Measurements from ENCODE around the gene PRSS21. TPM values are rescaled to one million over a fixed set of nuclear protein-coding genes. Genes with fewer than 3 reads are reported as not detected.

Gene PRSS21
- total RNA-seq, 1 donor from 2014 or later = 17.1 TPM

- ATAC-seq (no peak), DNase-seq (peak; percentile 29)
- Histone ChIP-seq H3K36me3 (no peaks in the 10 kb centered on the region), H3K9me3 (no peaks in the 10 kb centered on the region), H3K4me3 (no peak overlapping the region), H3K27me3 (peaks cover 51% of the 10 kb centered on the region), H3K27ac (no peak overlapping the region), H3K4me1 (peaks cover 6% of the 10 kb centered on the region)
- intact Hi-C loops (cut with DNase I) = no loop called here
- no peak for TF ChIP-seq CTCF (IDR thresholded peaks at IDR 0.05)
Observed at GRCh38 chr16:2787961-2788360, 29.1 kb upstream of the PRSS21 start.

- TF ChIP-seq CTCF (IDR thresholded peaks at IDR 0.05) = no peak
- Histone ChIP-seq H3K27ac (no peak overlapping the region), H3K4me3 (no peak overlapping the region), H3K4me1 (no peaks in the 10 kb centered on the region), H3K27me3 (peaks cover 42% of the 10 kb centered on the region), H3K36me3 (no peaks in the 10 kb centered on the region), H3K9me3 (no peaks in the 10 kb centered on the region)
- intact Hi-C loops (cut with DNase I) = no loop called here
- ATAC-seq (no peak), DNase-seq (peak; percentile 40)
Observed at GRCh38 chr16:2790631-2791030, 26.4 kb upstream of the PRSS21 start.

GRCh38 chr16:2791174-2791573, 25.9 kb upstream of the PRSS21 start:
- H3K4me1 ChIP-seq = no peaks in the 10 kb centered on the region
- intact Hi-C loops (cut with DNase I) = no loop called here

GRCh38 chr16:2792940-2793339, 24.1 kb upstream of the PRSS21 start:
- no peak for ATAC-seq
- no peaks in the 10 kb centered on the region for H3K9me3 ChIP-seq
- no peaks in the 10 kb centered on the region for H3K4me1 ChIP-seq
- H3K4me3 ChIP-seq = no peak overlapping the region
- no peak overlapping the region for H3K27ac ChIP-seq
- no peaks in the 10 kb centered on the region for H3K36me3 ChIP-seq
- intact Hi-C loops (cut with DNase I) = no loop called here
- no peak for TF ChIP-seq CTCF (IDR thresholded peaks at IDR 0.05)
- H3K27me3 ChIP-seq = peaks cover 28% of the 10 kb centered on the region
- DNase-seq = no peak

More at GRCh38 chr16:2791174-2791573, 25.9 kb upstream of the PRSS21 start:
- DNase-seq (peak; percentile 30), ATAC-seq (no peak)
- TF ChIP-seq CTCF (IDR thresholded peaks at IDR 0.05) = no peak
- no peak overlapping the region for H3K27ac ChIP-seq
- no peak overlapping the region for H3K4me3 ChIP-seq
- peaks cover 37% of the 10 kb centered on the region for H3K27me3 ChIP-seq
- no peaks in the 10 kb centered on the region for H3K36me3 ChIP-seq
- H3K9me3 ChIP-seq = no peaks in the 10 kb centered on the region

GRCh38 chr16:2795395-2796143, 21.5 kb upstream of the PRSS21 start:
- intact Hi-C loops (cut with DNase I) = no loop called here
- DNase-seq (peak; percentile 40), ATAC-seq (no peak)
- Histone ChIP-seq H3K9me3 (no peaks in the 10 kb centered on the region), H3K27me3 (peaks cover 16% of the 10 kb centered on the region), H3K36me3 (no peaks in the 10 kb centered on the region), H3K4me1 (no peaks in the 10 kb centered on the region), H3K27ac (no peak overlapping the region), H3K4me3 (no peak overlapping the region)
- TF ChIP-seq CTCF (IDR thresholded peaks at IDR 0.05) = no peak

Data from upper lobe of right lung (tissue), 1 donor.